ENCODE measurements around the gene TP53AIP1.

DNA sequence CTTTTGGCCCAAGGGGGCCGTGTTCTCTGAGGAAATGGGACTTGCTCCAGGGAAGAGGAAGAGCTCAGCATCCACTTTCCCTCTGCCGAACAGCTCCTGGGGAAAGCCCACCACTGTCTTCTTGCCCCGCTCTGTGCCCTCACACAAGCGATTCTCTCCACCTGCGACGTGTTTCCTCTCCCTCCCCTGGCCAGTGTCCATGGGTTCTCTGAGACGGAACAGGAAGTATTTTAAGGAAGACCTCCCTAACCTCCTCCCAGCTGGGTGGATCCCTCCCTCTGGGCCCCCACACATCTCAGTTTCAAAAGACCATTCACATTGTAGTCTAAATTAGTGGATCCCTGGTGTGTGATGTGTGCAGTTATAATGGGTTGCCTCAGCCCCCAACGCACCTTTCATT is 1.6 kb downstream of the TP53AIP1 start:
- TF ChIP-seq, protein P1, sequence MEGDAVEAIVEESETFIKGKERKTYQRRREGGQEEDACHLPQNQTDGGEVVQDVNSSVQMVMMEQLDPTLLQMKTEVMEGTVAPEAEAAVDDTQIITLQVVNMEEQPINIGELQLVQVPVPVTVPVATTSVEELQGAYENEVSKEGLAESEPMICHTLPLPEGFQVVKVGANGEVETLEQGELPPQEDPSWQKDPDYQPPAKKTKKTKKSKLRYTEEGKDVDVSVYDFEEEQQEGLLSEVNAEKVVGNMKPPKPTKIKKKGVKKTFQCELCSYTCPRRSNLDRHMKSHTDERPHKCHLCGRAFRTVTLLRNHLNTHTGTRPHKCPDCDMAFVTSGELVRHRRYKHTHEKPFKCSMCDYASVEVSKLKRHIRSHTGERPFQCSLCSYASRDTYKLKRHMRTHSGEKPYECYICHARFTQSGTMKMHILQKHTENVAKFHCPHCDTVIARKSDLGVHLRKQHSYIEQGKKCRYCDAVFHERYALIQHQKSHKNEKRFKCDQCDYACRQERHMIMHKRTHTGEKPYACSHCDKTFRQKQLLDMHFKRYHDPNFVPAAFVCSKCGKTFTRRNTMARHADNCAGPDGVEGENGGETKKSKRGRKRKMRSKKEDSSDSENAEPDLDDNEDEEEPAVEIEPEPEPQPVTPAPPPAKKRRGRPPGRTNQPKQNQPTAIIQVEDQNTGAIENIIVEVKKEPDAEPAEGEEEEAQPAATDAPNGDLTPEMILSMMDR (conservative IDR thresholded peaks at IDR 0.05 in 1 of 2, IDR thresholded peaks at IDR 0.05 in 1 of 2; ENCODE audit: extremely low read depth in 1 of 2, insufficient read depth in 1 of 2, low read depth in 1 of 2, low read length in 2 of 2) = no peak
- no peak for TF ChIP-seq EZH2 (IDR thresholded peaks at IDR 0.05; ENCODE audit: borderline replicate concordance, low read length)

All from mammary epithelial cell (primary cell).